Lung (tissue), 12 donors: ENCODE data around the gene CHPF. TPM values are rescaled to one million over a fixed set of nuclear protein-coding genes. Genes with fewer than 3 reads are reported as not detected.
A peak's percentile ranks its signal among the peaks of the same experiment; 100 is the strongest.

Experiments
- ATAC-seq: fragments of 200-7000 bp; cut with Tn5 transposase; one replicate; pipeline ENCODE4 v1.9.1; 2020; ENCODE audit warnings: moderate number of reproducible peaks; ENCODE audit not compliant: insufficient read depth, low FRiP score
- DNase-seq, 3 donors: peaks; one replicate each; pipeline ENCODE4 v3.0.0-alpha.2; 2013 to 2017
- H3K27ac ChIP-seq, 2 donors: one replicate each; pipeline ENCODE4 v1.5.1; 2013; ENCODE audit warnings: mild to moderate bottlenecking in 2 of 2, moderate library complexity in 2 of 2, control low read depth in 1 of 2, inconsistent platforms in 1 of 2, low read depth in 1 of 2, low read length in 1 of 2
- H3K27me3 ChIP-seq, 3 donors: one replicate each; pipeline ENCODE4 v1.5.1; 2013; ENCODE audit warnings: low read length in 2 of 3; ENCODE audit not compliant: control insufficient read depth in 3 of 3, insufficient read depth in 3 of 3
- H3K36me3 ChIP-seq, 4 donors: one replicate each; pipeline ENCODE4 v1.5.1; 2013; ENCODE audit warnings: low read length in 4 of 4, mild to moderate bottlenecking in 1 of 4, moderate library complexity in 1 of 4; ENCODE audit not compliant: control insufficient read depth in 4 of 4, insufficient read depth in 4 of 4
- H3K4me1 ChIP-seq, 5 donors: one replicate each; pipeline ENCODE4 v1.5.1; 2013; ENCODE audit warnings: low read length in 5 of 5, mild to moderate bottlenecking in 2 of 5, moderate library complexity in 1 of 5; ENCODE audit not compliant: control insufficient read depth in 5 of 5, insufficient read depth in 5 of 5
- H3K4me3 ChIP-seq: one replicate; pipeline ENCODE4 v1.5.1; 2013; ENCODE audit warnings: mild to moderate bottlenecking, control low read depth, moderate library complexity
- H3K9ac ChIP-seq, 2 donors: one replicate each; pipeline ENCODE4 v1.5.1; 2013; ENCODE audit warnings: low read length in 2 of 2, control low read depth in 1 of 2; ENCODE audit not compliant: insufficient read depth in 1 of 2
- H3K9me3 ChIP-seq, 4 donors: one replicate each; pipeline ENCODE4 v1.5.1; 2013; ENCODE audit warnings: low read length in 3 of 4, mild to moderate bottlenecking in 1 of 4, moderate library complexity in 1 of 4; ENCODE audit not compliant: control insufficient read depth in 4 of 4, insufficient read depth in 3 of 4
- CTCF ChIP-seq: IDR thresholded peaks from 2 replicates; pipeline ENCODE4 v1.5.1; 2012; ENCODE audit warnings: mild to moderate bottlenecking; ENCODE audit errors: control extremely low read depth, extremely low read depth
- WGBS, 2 donors: extraction: QIAGEN DNeasy Blood & Tissue Kit; methylation state at CpG; one replicate each; pipeline ENCODE4 v1.1.7; 2013; 5-methylcytosine and 5-hydroxymethylcytosine counted together
- polyA plus RNA-seq, 2 donors: library from polyadenylated mRNA; stranded (reverse); fragments of 200-250 nt; gene quantifications; one replicate each; pipeline ENCODE4 v1.2.1, GENCODE V29; 2013
- total RNA-seq, 2 donors: library from RNA; depleted of rRNA in 1 of 2; stranded (reverse); fragments of >200 nt in 1 of 2; gene quantifications; one replicate each; pipeline ENCODE4 v1.2.1, GENCODE V29; 2014 to 2021
- donor health status: control.
- donor health status: control.
- donor health status: Bipolar disorder and iron deficiency.
- donor health status: healthy.
- donor health status: DM: yes; HTN: yes; CAD: no.

The CHPF gene
- total and polyA plus RNA-seq, 4 donors = 42.7 to 89.6 (median 58.1) TPM

GRCh38 chr2:219538504-219538951 lies 5.1 kb downstream of the CHPF start:
- H3K27ac ChIP-seq = no peak overlapping the region
- no peak overlapping the region for H3K9ac ChIP-seq
- no peak overlapping the region for H3K4me3 ChIP-seq
- no peak for TF ChIP-seq CTCF
- H3K9me3 ChIP-seq = no peaks in the 10 kb centered on the region
- ATAC-seq (no peak), DNase-seq (peak; percentile 87 to 92 (median 89))
- peaks cover 0 to 45% (median 6%) of the 10 kb centered on the region in 5 donors for H3K4me1 ChIP-seq
- no peaks in the 10 kb centered on the region for H3K27me3 ChIP-seq
- H3K36me3 ChIP-seq = peaks cover 3 to 13% (median 12%) of the 10 kb centered on the region in 4 donors
- whole genome bisulfite sequencing, 2 donors = 69 to 75% methylated on average over 6 of the region's 6 CpGs

- Histone ChIP-seq H3K9me3 (no peaks in the 10 kb centered on the region), H3K27ac (no peak overlapping the region), H3K36me3 (peaks cover 3 to 13% (median 12%) of the 10 kb centered on the region in 4 donors), H3K27me3 (no peaks in the 10 kb centered on the region), H3K4me1 (peaks cover 0 to 42% (median 6%) of the 10 kb centered on the region in 5 donors), H3K4me3 (no peak overlapping the region), H3K9ac (no peak overlapping the region)
- no peak for TF ChIP-seq CTCF
- WGBS, 2 donors = 52 to 64% methylated on average over 11 to 14 of the region's 15 CpGs
- no peak for ATAC-seq
- DNase-seq = peak in 2 of 3 donors; percentile 74 to 78
These were observed 5.7 kb downstream of the CHPF start for GRCh38 chr2:219537657-219538488.

GRCh38 chr2:219536967-219537366 lies 6.6 kb downstream of the CHPF start:
- TF ChIP-seq CTCF = no peak
- ATAC-seq = no peak
- H3K9ac ChIP-seq = no peak overlapping the region
- no peak overlapping the region for H3K27ac ChIP-seq
- H3K4me1 ChIP-seq = peaks cover 0 to 33% (median 4%) of the 10 kb centered on the region in 5 donors
- DNase-seq = no peak
- no peak overlapping the region for H3K4me3 ChIP-seq
- no peaks in the 10 kb centered on the region for H3K27me3 ChIP-seq
- H3K36me3 ChIP-seq = peaks cover 3 to 13% (median 12%) of the 10 kb centered on the region in 4 donors
- WGBS, 2 donors = 69 to 77% methylated on average over 9 of the region's 9 CpGs
- no peaks in the 10 kb centered on the region for H3K9me3 ChIP-seq
